Cardiac fibroblast (primary cell): ENCODE measurements around the gene C5orf15.
A peak's percentile ranks its signal among the peaks of the same experiment; 100 is the strongest.
"Not testable (repeated sequence)": the region's sequence is repeated elsewhere in the genome, so short reads cannot be mapped to it uniquely, and the experiment has no call there.

Source experiments
- DNase-seq, 2 donors: peaks; one replicate each; pipeline versions ENCODE4 v3.0.0 to v3.0.0-alpha.2; 2010; ENCODE audit warnings: low read depth in 2 of 2
- H3K4me3 ChIP-seq, 2 donors: replicated peaks in 1 of 2; 1 replicate in 1 of 2; 2 replicates in 1 of 2; pipeline ENCODE4 v1.5.1; 2011; ENCODE audit warnings: low read depth in 2 of 2, low read length in 2 of 2, mild to moderate bottlenecking in 2 of 2, moderate library complexity in 1 of 2
- TF ChIP-seq, protein P1 (sequence below): IDR thresholded peaks from one replicate; pipeline ENCODE4 v1.5.1; 2011; ENCODE audit warnings: low read depth, mild to moderate bottlenecking, low read length, inconsistent platforms

The C5orf15 gene

DNA sequence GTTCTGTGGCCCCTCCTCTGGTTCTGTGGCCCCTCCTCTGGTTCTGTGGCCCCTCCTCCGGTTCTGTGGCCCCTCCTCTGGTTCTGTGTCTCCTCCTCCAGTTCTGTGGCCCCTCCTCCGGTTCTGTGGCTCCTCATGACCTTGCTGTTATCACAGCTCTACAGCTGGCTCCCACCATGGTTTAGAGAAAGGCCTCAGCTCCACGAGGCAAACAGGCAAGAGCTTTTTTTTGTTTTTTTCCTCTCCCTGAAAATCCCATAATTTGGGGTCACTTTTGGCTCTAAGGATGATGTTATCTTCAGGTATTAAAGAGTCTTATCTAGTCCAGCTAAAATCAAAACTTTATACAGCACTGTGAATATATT is 31.8 kb downstream of the C5orf15 start:
- DNase-seq: no peak
- TF ChIP-seq, protein P1, sequence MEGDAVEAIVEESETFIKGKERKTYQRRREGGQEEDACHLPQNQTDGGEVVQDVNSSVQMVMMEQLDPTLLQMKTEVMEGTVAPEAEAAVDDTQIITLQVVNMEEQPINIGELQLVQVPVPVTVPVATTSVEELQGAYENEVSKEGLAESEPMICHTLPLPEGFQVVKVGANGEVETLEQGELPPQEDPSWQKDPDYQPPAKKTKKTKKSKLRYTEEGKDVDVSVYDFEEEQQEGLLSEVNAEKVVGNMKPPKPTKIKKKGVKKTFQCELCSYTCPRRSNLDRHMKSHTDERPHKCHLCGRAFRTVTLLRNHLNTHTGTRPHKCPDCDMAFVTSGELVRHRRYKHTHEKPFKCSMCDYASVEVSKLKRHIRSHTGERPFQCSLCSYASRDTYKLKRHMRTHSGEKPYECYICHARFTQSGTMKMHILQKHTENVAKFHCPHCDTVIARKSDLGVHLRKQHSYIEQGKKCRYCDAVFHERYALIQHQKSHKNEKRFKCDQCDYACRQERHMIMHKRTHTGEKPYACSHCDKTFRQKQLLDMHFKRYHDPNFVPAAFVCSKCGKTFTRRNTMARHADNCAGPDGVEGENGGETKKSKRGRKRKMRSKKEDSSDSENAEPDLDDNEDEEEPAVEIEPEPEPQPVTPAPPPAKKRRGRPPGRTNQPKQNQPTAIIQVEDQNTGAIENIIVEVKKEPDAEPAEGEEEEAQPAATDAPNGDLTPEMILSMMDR: no peak
- no peak overlapping the region for H3K4me3 ChIP-seq

DNA sequence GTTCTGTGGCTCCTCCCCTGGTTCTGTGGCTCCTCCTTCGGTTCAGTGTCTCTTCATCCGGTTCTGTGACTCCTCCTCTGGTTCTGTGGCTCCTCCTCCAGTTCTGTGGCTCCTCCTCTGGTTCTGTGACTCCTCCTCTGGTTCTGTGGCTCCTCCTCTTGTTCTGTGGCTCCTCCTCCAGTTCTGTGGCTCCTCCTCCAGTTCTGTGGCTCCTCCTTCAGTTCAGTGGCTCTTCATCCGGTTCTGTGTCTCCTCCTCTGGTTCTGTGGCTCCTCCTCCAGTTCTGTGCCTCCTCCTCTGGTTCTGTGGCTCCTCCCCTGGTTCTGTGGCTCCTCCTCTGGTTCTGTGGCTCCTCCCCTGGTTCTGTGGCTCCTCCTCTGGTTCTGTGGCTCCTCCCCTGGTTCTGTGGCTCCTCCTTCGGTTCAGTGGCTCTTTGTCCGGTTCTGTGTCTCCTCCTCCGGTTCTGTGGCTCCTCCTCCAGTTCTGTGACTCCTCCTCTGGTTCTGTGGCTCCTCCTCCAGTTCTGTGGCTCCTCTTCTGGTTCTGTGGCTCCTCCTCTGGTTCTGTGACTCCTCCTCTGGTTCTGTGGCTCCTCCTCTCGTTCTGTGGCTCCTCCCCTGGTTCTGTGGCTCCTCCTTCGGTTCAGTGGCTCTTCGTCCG is 32.3 kb downstream of the C5orf15 start:
- DNase-seq, H3K4me3 ChIP-seq: not testable (repeated sequence)

DNA sequence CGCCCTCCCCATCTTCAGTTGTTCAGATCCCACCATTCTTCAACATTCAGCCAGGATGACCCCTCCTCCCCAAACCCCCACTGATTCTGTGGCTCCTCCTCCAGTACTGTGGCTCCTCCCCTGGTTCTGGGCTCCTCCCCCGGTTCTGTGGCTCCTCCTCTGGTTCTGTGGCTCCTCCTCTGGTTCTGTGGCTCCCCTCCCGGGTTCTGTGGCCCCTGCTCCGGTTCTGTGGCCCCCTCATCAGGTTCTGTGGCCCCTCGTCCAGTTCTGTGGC is 32.8 kb downstream of the C5orf15 start:
- DNase-seq: no peak
- no peak overlapping the region for H3K4me3 ChIP-seq
- TF ChIP-seq, protein P1: no peak

DNA sequence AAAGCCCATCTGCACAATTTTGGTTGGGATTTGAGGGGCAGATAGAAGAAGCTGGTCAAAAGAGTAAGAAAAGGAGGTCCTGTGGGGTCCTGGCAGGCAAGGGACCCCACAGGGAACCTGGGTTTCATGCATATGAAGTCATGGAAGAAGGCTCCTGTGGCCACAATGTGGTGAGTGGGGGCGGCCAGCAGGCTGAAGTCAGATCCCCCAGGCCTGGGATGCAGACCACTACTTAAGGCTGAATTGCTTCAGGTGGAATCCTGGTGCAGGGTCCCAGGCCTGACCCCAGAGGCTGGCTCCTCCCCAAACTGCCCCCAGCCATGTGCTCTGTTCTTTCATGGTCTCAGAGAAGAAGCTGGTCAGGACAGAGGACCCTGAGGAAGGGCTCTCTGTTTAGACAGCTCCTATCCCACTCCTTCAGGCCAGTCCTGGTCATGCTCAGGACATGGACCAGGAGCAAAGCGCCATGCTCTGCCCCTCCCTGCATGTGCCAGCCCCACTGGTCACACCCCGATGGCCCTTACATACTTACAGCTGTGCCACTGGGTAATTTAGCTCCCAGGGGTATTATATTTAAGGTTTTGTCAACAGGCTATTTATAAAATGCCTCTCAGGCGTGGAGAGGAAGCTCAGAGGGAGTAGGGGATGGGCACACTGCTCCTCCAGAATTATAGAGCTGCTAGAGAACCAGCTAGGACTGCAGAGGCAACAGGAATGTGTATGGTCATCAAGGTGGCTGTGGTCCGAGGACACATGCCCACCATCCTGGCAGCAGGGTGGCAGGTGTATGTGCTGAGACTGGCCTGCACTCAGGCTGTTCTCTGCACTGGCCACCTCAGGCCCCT is 33.4 kb downstream of the C5orf15 start:
- DNase-seq: no peak
- H3K4me3 ChIP-seq: no peak overlapping the region
- TF ChIP-seq, protein P1: no peak

DNA sequence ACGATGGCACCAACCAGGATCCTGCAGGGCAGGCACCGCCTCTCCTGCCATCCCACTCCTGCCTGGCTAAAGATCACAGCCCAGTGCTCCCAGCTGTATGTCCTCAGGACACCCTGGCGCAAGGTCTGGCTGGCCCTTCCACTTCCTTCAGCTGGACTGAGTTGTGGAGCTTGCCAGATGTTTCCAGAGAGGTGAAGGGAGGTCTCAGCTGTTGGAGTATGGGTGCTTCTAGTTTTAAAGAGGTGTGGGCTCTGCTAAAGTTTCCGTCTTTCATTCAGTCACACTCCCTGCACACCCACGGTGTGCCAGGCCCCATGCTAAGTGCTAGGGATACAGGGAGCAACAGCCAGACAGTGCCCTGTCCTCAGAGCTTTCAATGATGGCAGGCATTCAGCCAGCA is 34.1 kb downstream of the C5orf15 start:
- no peak overlapping the region for H3K4me3 ChIP-seq
- no peak for DNase-seq
- TF ChIP-seq, protein P1: no peak

DNA sequence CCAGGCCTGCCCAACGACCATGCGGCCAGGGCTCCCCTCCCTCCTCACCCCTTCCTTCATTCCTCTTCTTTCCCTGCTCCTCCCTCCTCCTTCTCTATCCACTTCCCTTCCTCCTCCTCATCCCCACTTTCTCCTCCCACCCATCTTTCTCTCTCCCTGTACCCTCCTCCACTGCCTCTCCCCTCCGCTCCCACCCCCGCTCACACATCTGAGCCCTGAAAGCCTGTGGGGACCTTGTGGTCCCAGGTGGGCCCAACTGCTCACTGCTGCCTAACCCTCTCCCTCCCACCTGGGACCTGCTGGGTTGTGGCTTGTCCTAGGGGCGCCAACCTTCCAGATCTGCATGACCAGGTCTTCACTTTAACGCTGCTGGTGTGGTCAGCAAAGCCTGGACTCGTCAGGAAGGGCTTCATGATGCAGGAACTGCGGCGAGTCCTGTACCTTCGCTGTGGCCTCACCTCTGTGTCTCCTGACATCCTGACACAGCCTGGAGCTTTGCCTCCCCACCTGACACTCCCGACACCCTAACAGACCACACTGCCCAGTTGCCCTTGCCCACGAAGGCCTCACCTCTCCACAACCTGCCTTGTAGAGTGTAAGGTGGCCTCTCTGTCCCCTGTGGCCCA is 34.6 kb downstream of the C5orf15 start:
- DNase-seq: no peak
- H3K4me3 ChIP-seq: no peak overlapping the region
- TF ChIP-seq, protein P1: no peak

DNA sequence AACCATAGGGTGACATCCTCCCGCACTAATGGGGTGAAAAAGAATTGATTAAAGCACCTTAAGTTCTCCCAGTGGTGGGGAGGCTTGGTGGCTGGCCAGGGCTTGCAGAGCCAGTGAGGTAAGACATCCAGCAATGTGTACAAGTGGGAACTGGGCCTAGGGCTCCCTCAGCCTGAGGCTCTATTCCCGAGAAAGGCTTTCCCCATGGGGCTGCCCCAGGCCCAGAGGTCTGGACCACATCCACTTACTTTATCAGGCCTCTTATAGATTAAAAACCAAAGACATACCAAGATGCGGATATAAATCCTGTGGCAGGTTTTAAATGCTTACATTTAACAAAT is 35.3 kb downstream of the C5orf15 start:
- TF ChIP-seq, protein P1: no peak
- DNase-seq: peak in 1 of 2 donors; percentile 28
- H3K4me3 ChIP-seq: no peak overlapping the region
